ENCODE data around the gene PKIG. TPM values are rescaled to one million over a fixed set of nuclear protein-coding genes. Genes with fewer than 3 reads are reported as not detected.

The PKIG gene
- 1 to 10 TPM; 1.1 to 1.6 TPM for total RNA-seq

DNA sequence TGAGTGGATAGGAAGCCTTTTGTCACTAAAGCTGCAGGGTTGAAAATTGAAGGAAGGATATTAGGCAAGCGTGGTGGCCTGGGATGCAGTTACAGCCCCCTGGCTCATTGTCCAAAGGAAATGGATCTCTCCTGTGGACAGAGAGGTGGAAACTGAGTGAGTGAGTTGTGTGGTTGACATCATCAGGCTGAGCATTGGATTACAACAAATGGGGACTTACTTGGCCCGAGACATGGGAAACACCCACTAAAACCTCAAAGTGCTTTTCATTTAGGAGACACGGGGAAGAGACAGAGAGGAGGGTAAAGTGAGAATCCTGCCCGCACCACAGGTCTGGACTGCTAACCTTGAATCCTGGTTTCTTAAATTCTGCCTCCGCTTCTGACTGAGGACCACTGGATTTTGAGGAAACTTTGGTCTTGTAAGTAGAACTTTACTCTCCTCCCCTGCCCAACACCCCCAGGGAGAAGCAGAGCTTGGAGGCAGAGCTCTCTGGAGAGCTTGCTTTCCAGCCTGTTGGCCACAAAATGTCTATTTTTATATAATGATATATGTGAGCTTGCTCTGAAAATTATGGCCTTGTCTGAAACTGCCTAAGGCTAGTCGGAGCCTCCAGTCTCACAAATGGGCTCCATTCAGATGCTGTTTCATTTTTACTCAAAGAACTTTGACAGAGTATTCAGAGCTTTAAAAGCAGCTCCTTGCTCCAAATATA, at the start of gene PKIG:
Gene PKIG, plus strand, starts transcription at position 269 of the 715 bp plus-strand sequence. CDS start 31,978 bp downstream, outside the sequence.
- CTCF ChIA-PET = interaction anchor here (0.7 to 1.2 kb wide), 2 partner anchors 8 to 22 kb away, joined by 3 read pairs; no protein-coding TSS in a partner anchor
- peaks cover 2% of the 10 kb centered on the region for H3K27me3 Mint-ChIP-seq
- DNase-seq (no peak), ATAC-seq (no peak)
- no peaks in the 10 kb centered on the region for H3K9me3 Mint-ChIP-seq (ENCODE audit: low read depth)
- H3K27ac Mint-ChIP-seq = no peak within 1 kb of the TSS
- H3K4me1 Mint-ChIP-seq = peaks cover 16% of the 10 kb centered on the region
- H3K36me3 Mint-ChIP-seq = no peaks in the 10 kb centered on the region
- H3K4me3 Mint-ChIP-seq = no peak within 1 kb of the TSS

DNA sequence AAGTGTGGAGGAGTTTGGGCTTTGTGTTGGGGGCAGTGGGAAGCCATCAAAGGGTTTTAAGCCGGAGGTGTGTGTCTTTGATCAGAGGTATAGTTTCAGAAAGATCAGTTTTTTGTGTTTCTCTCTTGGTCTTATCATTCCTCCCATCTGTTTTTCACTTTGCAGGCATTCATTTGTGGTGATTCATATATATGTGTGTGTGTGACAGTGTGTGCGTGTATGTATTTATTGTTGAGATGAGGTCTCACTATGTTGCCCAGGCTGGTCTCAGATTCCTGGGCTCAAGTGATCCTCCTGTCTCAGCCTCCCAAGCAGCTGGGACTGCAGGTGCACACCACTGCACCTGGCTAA, 49.4 kb upstream of the PKIG start:
- DNase-seq = no peak
- Mint-ChIP-seq H3K4me1 (peaks cover 7% of the 10 kb centered on the region), H3K4me3 (no peak overlapping the region)

DNA sequence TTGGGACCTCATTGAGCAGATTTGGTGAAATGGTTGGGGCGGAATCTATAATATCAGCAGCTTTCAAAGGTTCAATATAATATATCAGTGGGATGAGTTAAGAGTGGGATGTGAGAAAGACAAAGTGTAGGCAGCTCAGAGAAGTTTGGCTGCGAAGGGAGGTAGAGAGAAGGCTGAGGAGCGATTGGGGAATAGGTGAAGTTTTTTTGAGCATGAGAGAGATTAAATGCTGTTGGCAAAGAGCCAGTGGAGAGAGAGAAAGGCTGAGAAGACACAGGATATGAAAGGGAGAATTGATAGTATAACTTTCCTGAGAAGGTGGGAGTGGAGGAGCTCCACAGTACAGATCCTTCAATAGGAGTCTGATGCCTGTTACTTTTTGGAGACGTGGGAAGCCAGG, 48.5 kb upstream of the PKIG start:
- CTCF ChIA-PET = interaction anchor here (0.6 to 3.3 kb wide), 2 partner anchors 12 to 76 kb away, joined by 3 to 9 read pairs; partner anchors contain the start of gene SERINC3

More for the DNA sequence above, 49.4 kb upstream of the PKIG start:
- Mint-ChIP-seq H3K27me3 (peaks cover 4% of the 10 kb centered on the region), H3K27ac (no peak overlapping the region), H3K9me3 (ENCODE audit: low read depth) (no peaks in the 10 kb centered on the region), H3K36me3 (no peaks in the 10 kb centered on the region)
- peak; percentile 7 for ATAC-seq
- CTCF ChIA-PET = interaction anchor here (0.9 to 3.3 kb wide), 3 partner anchors 12 to 77 kb away, joined by 3 to 9 read pairs (median 4); partner anchors contain the start of gene TTPAL

DNA sequence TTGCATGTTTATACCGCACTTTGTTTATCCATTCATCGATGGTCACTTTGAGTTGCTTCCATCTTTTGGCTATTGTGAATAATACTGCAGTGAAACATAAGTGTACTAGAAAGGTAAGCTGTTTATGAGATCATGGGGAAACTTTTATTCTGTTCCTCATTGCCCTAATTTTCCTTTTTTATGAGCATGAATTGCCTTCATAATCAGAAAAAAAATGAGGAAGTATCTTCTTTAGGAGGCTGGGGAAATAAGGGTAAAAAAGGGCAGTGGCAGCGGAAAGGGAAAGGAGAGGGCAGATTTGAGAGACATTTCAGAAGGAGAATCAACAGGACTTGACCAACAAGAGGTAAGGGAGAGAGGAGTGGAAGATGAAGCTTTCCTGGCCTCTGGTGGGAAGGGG, 46.2 kb upstream of the PKIG start:
- peaks cover 4% of the 10 kb centered on the region for H3K27me3 Mint-ChIP-seq
- no peak for ATAC-seq
- CTCF ChIA-PET = no interaction called here
- H3K4me1 Mint-ChIP-seq = peaks cover 5% of the 10 kb centered on the region
- H3K9me3 Mint-ChIP-seq (ENCODE audit: low read depth) = no peaks in the 10 kb centered on the region
- no peak overlapping the region for H3K27ac Mint-ChIP-seq
- DNase-seq = no peak
- H3K36me3 Mint-ChIP-seq = no peaks in the 10 kb centered on the region
- no peak overlapping the region for H3K4me3 Mint-ChIP-seq

More for the DNA sequence above, 48.5 kb upstream of the PKIG start:
- Mint-ChIP-seq H3K4me1 (peaks cover 7% of the 10 kb centered on the region), H3K4me3 (no peak overlapping the region), H3K27me3 (peaks cover 4% of the 10 kb centered on the region), H3K9me3 (ENCODE audit: low read depth) (no peaks in the 10 kb centered on the region), H3K27ac (no peak overlapping the region), H3K36me3 (no peaks in the 10 kb centered on the region)
- DNase-seq (no peak), ATAC-seq (no peak)

DNA sequence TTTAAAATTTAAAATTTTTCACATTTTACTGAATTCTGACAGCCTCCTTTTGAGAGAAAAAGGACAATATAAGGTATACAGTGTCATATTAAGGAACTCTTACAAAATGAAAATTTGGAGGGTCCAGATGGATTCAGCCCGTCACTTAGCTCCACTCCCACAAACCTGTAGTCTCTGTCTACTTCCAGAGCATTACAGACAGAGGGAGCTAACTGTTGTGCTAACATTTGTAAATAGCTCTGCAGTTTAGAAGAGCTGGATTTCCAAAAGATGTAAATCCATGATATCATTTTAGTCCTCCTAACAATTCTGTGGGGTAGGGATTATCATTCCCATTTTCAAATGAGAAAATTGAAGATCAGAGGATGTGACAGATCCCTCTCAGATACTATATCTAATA, 44.4 kb upstream of the PKIG start:
- Mint-ChIP-seq H3K4me3 (no peak overlapping the region), H3K27ac (no peak overlapping the region), H3K27me3 (peaks cover 4% of the 10 kb centered on the region), H3K36me3 (no peaks in the 10 kb centered on the region), H3K9me3 (ENCODE audit: low read depth) (no peaks in the 10 kb centered on the region), H3K4me1 (no peaks in the 10 kb centered on the region)
- DNase-seq = no peak
- CTCF ChIA-PET = interaction anchor here (0.8 to 1.6 kb wide), 2 partner anchors 15 to 71 kb away, joined by 3 to 4 read pairs; no protein-coding TSS in a partner anchor
- ATAC-seq = no peak

DNA sequence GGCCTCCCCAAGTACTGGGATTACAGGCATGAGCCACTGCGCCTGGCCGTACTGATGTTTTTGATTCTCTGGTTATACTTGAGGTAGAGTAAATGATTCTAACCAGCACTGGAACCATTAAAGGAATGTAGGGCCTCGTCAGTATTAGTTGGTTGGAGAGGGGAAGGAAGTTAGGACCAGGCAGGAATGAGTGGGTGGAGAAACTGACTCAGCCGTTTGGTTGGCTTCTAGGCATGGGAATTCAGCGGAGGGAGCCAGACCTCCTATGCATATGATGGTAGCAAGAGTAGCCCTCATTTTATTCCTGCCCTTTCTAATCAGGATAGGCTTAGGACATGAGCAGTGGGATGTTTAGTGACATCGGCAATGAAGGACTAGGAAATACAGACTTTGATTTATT, 41.5 kb upstream of the PKIG start:
- CTCF ChIA-PET = interaction anchor here (1.6 kb wide), 1 partner anchor 11 kb away, joined by 5 read pairs; no protein-coding TSS in a partner anchor
- H3K9me3 Mint-ChIP-seq (ENCODE audit: low read depth) = no peaks in the 10 kb centered on the region
- H3K4me3 Mint-ChIP-seq = no peak overlapping the region
- H3K27ac Mint-ChIP-seq = no peak overlapping the region
- no peak for DNase-seq
- no peaks in the 10 kb centered on the region for H3K36me3 Mint-ChIP-seq
- ATAC-seq = no peak
- H3K4me1 Mint-ChIP-seq = no peaks in the 10 kb centered on the region
- peaks cover 4% of the 10 kb centered on the region for H3K27me3 Mint-ChIP-seq

DNA sequence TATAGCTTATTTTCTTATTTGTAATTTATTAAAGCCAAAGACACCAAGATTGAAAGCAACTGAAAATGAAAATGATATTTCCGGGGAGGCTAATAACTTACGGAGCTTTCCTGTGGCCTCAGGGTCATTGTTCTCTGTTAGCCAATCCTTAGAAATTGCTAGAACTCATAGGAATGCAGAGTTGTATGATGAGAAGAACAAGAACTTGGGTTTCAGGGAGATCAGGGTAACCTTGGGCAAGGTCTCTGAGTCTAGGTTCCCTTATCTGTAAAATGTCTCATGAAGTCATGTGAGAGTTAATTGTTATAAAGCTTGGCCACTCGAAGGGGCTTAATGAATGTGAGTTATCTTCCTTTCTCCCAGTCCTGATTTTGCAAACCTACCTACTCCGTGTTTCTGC, 40.4 kb upstream of the PKIG start:
- CTCF ChIA-PET = interaction anchor here (0.6 to 1.6 kb wide), 4 partner anchors 10 to 325 kb away, joined by 3 to 5 read pairs (median 3); no protein-coding TSS in a partner anchor
- no peaks in the 10 kb centered on the region for H3K4me1 Mint-ChIP-seq
- ATAC-seq (no peak), DNase-seq (no peak)
- no peaks in the 10 kb centered on the region for H3K27me3 Mint-ChIP-seq
- no peak overlapping the region for H3K27ac Mint-ChIP-seq
- H3K36me3 Mint-ChIP-seq = no peaks in the 10 kb centered on the region
- no peaks in the 10 kb centered on the region for H3K9me3 Mint-ChIP-seq (ENCODE audit: low read depth)
- no peak overlapping the region for H3K4me3 Mint-ChIP-seq

DNA sequence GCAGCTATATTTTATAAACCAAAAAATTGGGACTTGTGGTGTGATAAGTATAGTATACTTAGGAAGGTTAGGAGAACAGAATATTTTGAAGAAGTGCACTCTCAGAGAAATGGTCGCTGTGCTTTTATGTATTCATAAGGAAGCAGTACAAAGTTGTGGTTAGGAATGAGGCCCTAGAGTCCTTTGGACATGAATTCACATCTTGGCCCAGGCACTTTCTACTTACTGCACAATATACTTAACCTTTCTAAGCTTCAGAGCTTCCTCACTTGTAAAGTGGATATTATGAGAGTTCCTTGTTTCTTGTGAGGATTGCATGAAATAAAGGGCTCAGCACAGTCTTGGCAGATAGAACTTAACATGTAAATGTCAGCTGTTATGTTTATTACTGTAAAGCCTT, 39.5 kb upstream of the PKIG start:
- no peak overlapping the region for H3K4me3 Mint-ChIP-seq
- ATAC-seq (no peak), DNase-seq (no peak)
- no peaks in the 10 kb centered on the region for H3K36me3 Mint-ChIP-seq
- no peaks in the 10 kb centered on the region for H3K9me3 Mint-ChIP-seq (ENCODE audit: low read depth)
- no peaks in the 10 kb centered on the region for H3K27me3 Mint-ChIP-seq
- CTCF ChIA-PET = interaction anchor here (0.6 to 1.5 kb wide), 3 partner anchors 11 to 141 kb away, joined by 3 read pairs; no protein-coding TSS in a partner anchor
- no peak overlapping the region for H3K27ac Mint-ChIP-seq
- no peaks in the 10 kb centered on the region for H3K4me1 Mint-ChIP-seq

DNA sequence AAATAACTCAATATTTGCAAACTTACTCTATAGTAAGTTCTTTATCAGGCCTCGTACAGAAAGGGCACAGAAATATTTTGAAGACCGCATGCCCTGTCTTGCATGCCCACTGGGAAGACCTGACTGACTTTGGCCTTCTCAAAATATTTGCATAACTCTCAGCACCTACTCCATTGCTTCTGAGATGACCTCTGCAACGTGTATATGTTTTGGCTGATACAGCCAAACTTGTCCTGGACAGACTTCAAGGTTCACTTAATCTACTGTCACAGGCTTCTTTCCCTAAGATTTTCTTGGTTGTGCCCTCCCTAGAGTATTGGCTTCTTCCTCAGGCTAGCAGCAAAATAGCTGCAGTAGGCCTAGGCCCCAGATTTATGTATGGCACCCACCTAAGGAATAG, 39.0 kb upstream of the PKIG start:
- Mint-ChIP-seq H3K4me3 (no peak overlapping the region), H3K36me3 (no peaks in the 10 kb centered on the region), H3K27ac (no peak overlapping the region), H3K4me1 (no peaks in the 10 kb centered on the region), H3K27me3 (no peaks in the 10 kb centered on the region), H3K9me3 (ENCODE audit: low read depth) (no peaks in the 10 kb centered on the region)
- CTCF ChIA-PET = interaction anchor here (0.9 kb wide), 1 partner anchor 10 kb away, joined by 3 read pairs; no protein-coding TSS in a partner anchor
- no peak for DNase-seq
- no peak for ATAC-seq

DNA sequence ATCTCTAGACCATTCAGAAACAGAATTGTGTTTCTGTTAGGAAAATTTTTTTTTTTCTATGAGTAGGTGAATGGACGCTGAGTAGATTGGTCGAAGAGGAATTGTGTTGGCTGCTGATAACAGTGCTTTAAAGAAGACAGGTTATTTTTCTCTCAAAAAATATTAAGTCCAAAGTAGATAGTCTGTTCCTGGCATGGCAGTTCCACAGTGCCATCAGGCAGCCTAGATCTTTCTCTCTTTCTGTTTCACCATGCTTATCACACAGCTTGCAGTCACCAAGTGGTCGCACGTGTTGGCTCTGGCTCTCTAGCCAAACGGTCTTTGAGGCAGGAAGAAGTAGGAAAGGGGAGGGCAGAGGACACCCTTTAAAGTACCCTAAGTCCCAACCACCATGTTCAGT, 38.1 kb upstream of the PKIG start:
- no peak overlapping the region for H3K4me3 Mint-ChIP-seq
- no peak for DNase-seq
- H3K9me3 Mint-ChIP-seq (ENCODE audit: low read depth) = no peaks in the 10 kb centered on the region
- ATAC-seq = no peak
- H3K4me1 Mint-ChIP-seq = no peaks in the 10 kb centered on the region
- no peaks in the 10 kb centered on the region for H3K36me3 Mint-ChIP-seq
- CTCF ChIA-PET = interaction anchor here (1.2 kb wide), 1 partner anchor 11 kb away, joined by 4 read pairs; no protein-coding TSS in a partner anchor
- H3K27me3 Mint-ChIP-seq = peaks cover 1% of the 10 kb centered on the region
- no peak overlapping the region for H3K27ac Mint-ChIP-seq

DNA sequence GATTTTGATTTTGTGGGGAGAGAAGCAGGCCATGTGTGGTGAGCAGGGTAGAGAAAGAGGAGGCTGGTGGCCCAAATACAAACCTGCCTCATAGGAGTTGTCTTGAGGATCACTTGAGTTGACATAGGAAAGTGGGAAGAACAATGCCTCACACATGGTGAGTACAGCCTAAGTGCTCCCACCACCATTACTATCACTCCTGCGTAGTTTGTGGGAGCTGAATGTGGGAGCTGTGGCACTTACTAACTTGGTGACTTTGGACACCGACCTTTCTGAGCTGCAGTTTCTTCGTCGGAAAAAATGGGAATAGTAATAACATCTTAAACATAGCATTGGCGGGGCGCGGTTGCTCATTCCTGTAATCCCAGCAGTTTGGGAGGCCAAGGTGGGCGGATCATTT, 35.0 kb upstream of the PKIG start:
- Mint-ChIP-seq H3K36me3 (no peaks in the 10 kb centered on the region), H3K27ac (no peak overlapping the region), H3K9me3 (ENCODE audit: low read depth) (no peaks in the 10 kb centered on the region), H3K4me1 (no peaks in the 10 kb centered on the region), H3K27me3 (peaks cover 4% of the 10 kb centered on the region), H3K4me3 (no peak overlapping the region)
- DNase-seq (no peak), ATAC-seq (no peak)
- CTCF ChIA-PET = no interaction called here

DNA sequence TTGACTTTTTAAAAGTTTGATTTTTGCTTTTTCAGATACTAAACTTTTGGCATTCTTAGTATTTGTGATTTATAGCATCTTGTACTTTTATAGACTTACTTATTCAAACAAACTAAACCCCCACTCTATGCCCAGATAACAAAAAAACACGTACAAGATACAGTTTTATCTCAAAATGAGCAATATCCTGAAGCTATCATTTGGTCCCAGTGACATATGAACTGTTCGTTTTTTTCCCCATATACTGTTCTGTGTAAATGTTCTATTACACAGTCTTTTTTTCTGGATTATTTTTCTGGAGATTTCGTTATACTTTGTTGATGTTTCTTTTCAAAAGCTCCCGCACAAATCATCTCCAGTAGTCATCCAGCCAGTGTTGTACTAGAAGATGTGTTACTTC, 33.3 kb upstream of the PKIG start:
- no peak for DNase-seq
- CTCF ChIA-PET = interaction anchor here (1.1 to 1.8 kb wide), 4 partner anchors 10 to 137 kb away, joined by 3 to 4 read pairs (median 3); partner anchors contain the start of gene SERINC3
- H3K36me3 Mint-ChIP-seq = no peaks in the 10 kb centered on the region
- no peaks in the 10 kb centered on the region for H3K9me3 Mint-ChIP-seq (ENCODE audit: low read depth)
- H3K4me1 Mint-ChIP-seq = peaks cover 13% of the 10 kb centered on the region
- no peak overlapping the region for H3K27ac Mint-ChIP-seq
- peaks cover 4% of the 10 kb centered on the region for H3K27me3 Mint-ChIP-seq
- no peak overlapping the region for H3K4me3 Mint-ChIP-seq
- ATAC-seq = no peak

DNA sequence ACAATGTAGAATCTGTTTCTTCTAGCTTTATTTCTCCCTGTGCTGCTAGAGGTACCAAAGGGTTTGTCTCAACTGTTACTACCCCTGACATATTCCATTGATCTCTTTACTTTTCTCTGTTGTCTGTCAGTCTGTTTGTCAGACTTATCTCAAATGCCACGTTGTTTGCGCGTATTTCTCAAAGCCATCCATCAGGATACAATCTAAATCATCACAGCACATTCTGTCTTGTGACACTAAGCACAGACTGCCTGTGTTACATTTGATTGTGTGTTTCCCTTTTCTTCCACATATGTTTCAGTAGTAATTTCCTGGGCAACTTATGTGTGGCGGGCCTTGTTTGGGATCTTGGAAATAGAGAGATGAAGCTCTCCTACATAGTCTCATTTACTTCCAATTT, 30.3 kb upstream of the PKIG start:
- peaks cover 13% of the 10 kb centered on the region for H3K4me1 Mint-ChIP-seq
- H3K36me3 Mint-ChIP-seq = no peaks in the 10 kb centered on the region
- DNase-seq = no peak
- peaks cover 4% of the 10 kb centered on the region for H3K27me3 Mint-ChIP-seq
- H3K4me3 Mint-ChIP-seq = no peak overlapping the region
- CTCF ChIA-PET = interaction anchor here (1.7 kb wide), 1 partner anchor 10 kb away, joined by 5 read pairs; no protein-coding TSS in a partner anchor
- H3K27ac Mint-ChIP-seq = no peak overlapping the region
- ATAC-seq = no peak
- H3K9me3 Mint-ChIP-seq (ENCODE audit: low read depth) = no peaks in the 10 kb centered on the region

DNA sequence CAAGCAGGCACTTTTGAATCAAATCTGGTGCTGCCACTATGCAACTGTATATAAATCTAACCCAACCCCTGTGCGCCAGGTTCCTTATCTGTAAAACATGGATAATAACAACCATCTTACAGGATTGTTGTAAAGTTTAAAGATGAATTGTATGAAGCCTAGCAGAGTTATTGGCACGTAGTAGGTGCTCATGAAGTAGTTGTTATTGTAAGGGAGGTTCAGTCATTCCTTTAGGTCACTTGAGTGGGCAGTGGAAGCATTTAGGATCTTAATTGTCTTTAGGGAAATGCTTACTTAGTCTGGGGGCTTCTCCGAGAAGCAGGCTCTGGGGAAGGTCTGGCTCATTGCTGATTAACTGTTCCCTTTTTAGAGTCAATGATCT, 29.8 kb upstream of the PKIG start:
- Mint-ChIP-seq H3K4me3 (no peak overlapping the region), H3K36me3 (no peaks in the 10 kb centered on the region), H3K27ac (no peak overlapping the region), H3K9me3 (ENCODE audit: low read depth) (no peaks in the 10 kb centered on the region), H3K4me1 (peaks cover 13% of the 10 kb centered on the region), H3K27me3 (peaks cover 4% of the 10 kb centered on the region)
- no peak for DNase-seq
- ATAC-seq = no peak
- CTCF ChIA-PET = interaction anchor here (1.0 to 1.7 kb wide), 3 partner anchors 11 to 57 kb away, joined by 3 to 5 read pairs (median 4); no protein-coding TSS in a partner anchor

Measured in activated CD8-positive, alpha-beta memory T cell treated with anti-CD3 and anti-CD28 coated beads, Interleukin-2, amount 10 ng/mL, durations not matched to agents 7 days and 5 days (primary cell).